ENCODE results near the gene ZNF574. TPM values are rescaled to one million over a fixed set of nuclear protein-coding genes. Genes with fewer than 3 reads are reported as not detected.

Gene ZNF574
- total and polyA plus RNA-seq, 2 donors from 2014 or later, result 7.2 to 12.7 TPM

- Histone ChIP-seq H3K9ac (ENCODE audit: low read length in 3 of 3) (no peak overlapping the region), H3K9me3 (ENCODE audit: control insufficient read depth in 2 of 3, insufficient read depth in 1 of 3, low read length in 3 of 3) (no peaks in the 10 kb centered on the region), H3K4me1 (ENCODE audit: control insufficient read depth in 2 of 3, insufficient read depth in 2 of 3, low read depth in 1 of 3, low read length in 3 of 3) (peaks cover 0 to 3% (median 0%) of the 10 kb centered on the region in 3 donors), H3K4me3 (ENCODE audit: low read length in 3 of 3) (no peak overlapping the region), H3K27me3 (ENCODE audit: control insufficient read depth, insufficient read depth, low read length) (no peaks in the 10 kb centered on the region), H3K36me3 (ENCODE audit: control insufficient read depth in 2 of 3, insufficient read depth in 3 of 3, low read length in 3 of 3) (no peaks in the 10 kb centered on the region), H3K27ac (ENCODE audit: low read depth in 2 of 2, low read length in 2 of 2) (no peak overlapping the region)
- DNase-seq (no peak), FAIRE-seq (no peak)
- intact Hi-C loops (cut with DNase I), result no loop called here
- no peak for TF ChIP-seq CTCF (IDR thresholded peaks at IDR 0.05; ENCODE audit: borderline replicate concordance, extremely low read depth, insufficient read depth)
These were observed 33.9 kb downstream of the ZNF574 start for GRCh38 chr19:42109896-42110295.

GRCh38 chr19:42110658-42111057, 34.7 kb downstream of the ZNF574 start:
- Histone ChIP-seq H3K27ac (ENCODE audit: low read depth in 2 of 2, low read length in 2 of 2) (no peak overlapping the region), H3K27me3 (ENCODE audit: control insufficient read depth, insufficient read depth, low read length) (no peaks in the 10 kb centered on the region), H3K4me3 (ENCODE audit: low read length in 3 of 3) (no peak overlapping the region), H3K9me3 (ENCODE audit: control insufficient read depth in 2 of 3, insufficient read depth in 1 of 3, low read length in 3 of 3) (no peaks in the 10 kb centered on the region), H3K9ac (ENCODE audit: low read length in 3 of 3) (no peak overlapping the region), H3K36me3 (ENCODE audit: control insufficient read depth in 2 of 3, insufficient read depth in 3 of 3, low read length in 3 of 3) (no peaks in the 10 kb centered on the region), H3K4me1 (ENCODE audit: control insufficient read depth in 2 of 3, insufficient read depth in 2 of 3, low read depth in 1 of 3, low read length in 3 of 3) (peaks cover 0 to 3% (median 0%) of the 10 kb centered on the region in 3 donors)
- intact Hi-C loops (cut with DNase I), result no loop called here
- FAIRE-seq, result no peak
- TF ChIP-seq CTCF (IDR thresholded peaks at IDR 0.05; ENCODE audit: borderline replicate concordance, extremely low read depth, insufficient read depth), result no peak
- no peak for DNase-seq

GRCh38 chr19:42111384-42111783, 35.4 kb downstream of the ZNF574 start:
- FAIRE-seq, result no peak
- no peak overlapping the region for H3K9ac ChIP-seq (ENCODE audit: low read length in 3 of 3)
- H3K4me3 ChIP-seq (ENCODE audit: low read length in 3 of 3), result no peak overlapping the region

More at GRCh38 chr19:42111384-42111783, 35.4 kb downstream of the ZNF574 start:
- no peak for DNase-seq
- Histone ChIP-seq H3K4me1 (ENCODE audit: control insufficient read depth in 2 of 3, insufficient read depth in 2 of 3, low read depth in 1 of 3, low read length in 3 of 3) (peaks cover 0 to 3% (median 0%) of the 10 kb centered on the region in 3 donors), H3K9me3 (ENCODE audit: control insufficient read depth in 2 of 3, insufficient read depth in 1 of 3, low read length in 3 of 3) (no peaks in the 10 kb centered on the region), H3K27me3 (ENCODE audit: control insufficient read depth, insufficient read depth, low read length) (no peaks in the 10 kb centered on the region), H3K36me3 (ENCODE audit: control insufficient read depth in 2 of 3, insufficient read depth in 3 of 3, low read length in 3 of 3) (no peaks in the 10 kb centered on the region), H3K27ac (ENCODE audit: low read depth in 2 of 2, low read length in 2 of 2) (no peak overlapping the region)
- TF ChIP-seq CTCF (IDR thresholded peaks at IDR 0.05; ENCODE audit: borderline replicate concordance, extremely low read depth, insufficient read depth), result no peak
- intact Hi-C loops (cut with DNase I), result no loop called here
